Transverse colon (tissue), 4 donors: ENCODE data around the gene RNF135. TPM values are rescaled to one million over a fixed set of nuclear protein-coding genes. Genes with fewer than 3 reads are reported as not detected.

Experiments used
- DNase-seq: peaks from one replicate; pipeline ENCODE4 v3.0.0-alpha.2; 2019
- H3K27ac ChIP-seq, 4 donors: fragments of 200-600 bp; sonication (generic); 2 replicates each; pipeline ENCODE4 v1.5.1; 2016 to 2018; ENCODE audit warnings: inconsistent platforms in 4 of 4
- H3K27me3 ChIP-seq: fragments of 200-600 bp; sonication (generic); 2 replicates; pipeline ENCODE4 v1.5.1; 2017; ENCODE audit warnings: inconsistent platforms
- H3K36me3 ChIP-seq, 4 donors: fragments of 200-600 bp; sonication (generic); 2 replicates each; pipeline ENCODE4 v1.5.1; 2017 to 2019; ENCODE audit warnings: inconsistent platforms in 4 of 4
- H3K4me1 ChIP-seq, 4 donors: fragments of 200-600 bp; sonication (generic); 2 replicates each; pipeline ENCODE4 v1.5.1; 2017 to 2020; ENCODE audit warnings: inconsistent platforms in 4 of 4
- H3K4me3 ChIP-seq, 4 donors: fragments of 200-600 bp; sonication (generic); 1 replicate in 1 of 4; 2 replicates in 3 of 4; pipeline versions ENCODE4 v1.5.1 to v1.6.1; 2017 to 2019; ENCODE audit warnings: inconsistent platforms in 4 of 4
- H3K9me3 ChIP-seq, 2 donors: fragments of 200-600 bp; sonication (generic); 2 replicates each; pipeline ENCODE4 v1.5.1; 2017 to 2019; ENCODE audit warnings: inconsistent platforms in 2 of 2
- EP300 ChIP-seq: sonication (generic); formaldehyde crosslinking; IDR thresholded peaks from one replicate; pipeline ENCODE4 v1.6.1; 2017; ENCODE audit warnings: antibody characterized with exemption, low read depth
- POLR2A ChIP-seq: fragments of 450-650 bp; IDR thresholded peaks from one replicate; pipeline ENCODE4 v1.6.1; 2016; ENCODE audit warnings: antibody characterized with exemption, mild to moderate bottlenecking, moderate library complexity
- POLR2AphosphoS5 ChIP-seq, 3 donors: sonication (generic); formaldehyde crosslinking; IDR thresholded peaks; one replicate each; pipeline ENCODE4 v1.6.1; 2016; ENCODE audit warnings: antibody characterized with exemption in 3 of 3
- WGBS, 2 donors: methylation state at CpG; one replicate each; pipeline ENCODE4 v1.1.5; 2018; ENCODE audit warnings: low coverage in 1 of 2; 5-methylcytosine and 5-hydroxymethylcytosine counted together
- in situ Hi-C, 4 donors: fragments of 200-750 bp; cut with MboI; loops; one replicate each; pipeline versions ENCODE4 v1.15.0 to v1.15.1; 2017; ENCODE audit warnings: low sequenced_read_pairs in 3 of 4, low pct_ligation_motif_present in 1 of 4, low pct_unique_long_range_greater_than_20kb in 1 of 4
- intact Hi-C: fragments of 100-400 bp; cut with DNase I; formaldehyde crosslinking; loops from one replicate; pipeline ENCODE4 v1.15.1; 2023; ENCODE audit warnings: low total_unique reads
- total RNA-seq, 4 donors: library from RNA; depleted of rRNA; stranded (reverse); fragments of >200 nt; gene quantifications; one replicate each; pipeline ENCODE4 v1.1.0, GENCODE V29; 2016
- TF ChIP-seq, protein P1 (sequence below), 5 experiments: fragments of 200-600 bp in 3 of 5; fragments of 450-650 bp in 2 of 5; sonication (generic) in 3 of 5; IDR thresholded peaks; 1 replicate in 2 of 5; 2 replicates in 3 of 5; pipeline ENCODE4 v1.5.1; 2016 to 2017; ENCODE audit warnings: antibody characterized with exemption in 5 of 5, inconsistent platforms in 3 of 5, mild to moderate bottlenecking in 2 of 5, moderate library complexity in 1 of 5

Gene RNF135
- total RNA-seq, 4 donors from 2014 or later = 9.0 to 34.1 (median 25.0) TPM

DNA sequence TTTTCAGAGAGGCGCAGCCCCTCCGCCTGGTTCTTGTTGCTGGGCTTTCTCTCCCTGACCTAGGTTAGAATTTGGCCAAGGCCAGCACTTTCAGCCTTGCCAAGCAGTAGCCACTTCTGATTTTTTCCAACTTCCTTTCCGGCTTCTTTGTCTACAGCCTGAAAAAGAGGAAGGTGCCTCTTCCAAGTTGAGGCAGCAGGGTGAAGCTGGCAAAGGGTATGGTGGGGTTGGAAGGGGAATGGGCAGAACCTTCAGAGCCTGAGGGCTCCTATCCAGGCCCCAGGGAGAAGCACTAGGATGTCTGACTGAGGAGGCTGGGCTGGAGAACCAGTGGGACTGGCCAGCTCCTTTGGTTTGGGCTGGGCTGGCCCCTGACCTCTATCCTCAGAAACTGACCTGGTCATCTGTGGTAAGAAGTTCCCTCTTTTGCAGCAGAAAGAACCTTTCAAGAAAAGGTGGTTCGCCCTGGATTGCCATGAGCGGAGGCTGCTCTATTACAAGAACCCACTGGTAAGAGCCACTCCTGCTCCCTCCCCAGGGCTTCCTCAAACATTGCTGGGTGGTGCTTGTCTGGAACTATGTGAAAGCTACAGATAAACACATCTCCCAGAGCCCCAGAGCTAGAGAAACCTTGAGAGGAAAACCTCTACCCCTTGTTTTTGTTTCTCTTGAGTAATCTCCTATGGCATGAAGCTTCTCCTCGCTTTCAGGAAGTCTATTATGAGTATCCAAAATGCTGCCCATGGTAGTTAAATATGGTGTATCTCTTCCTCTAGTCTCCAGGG, 16.6 kb upstream of the RNF135 start:
- no peak for DNase-seq
- H3K27me3 ChIP-seq = no peaks in the 10 kb centered on the region
- WGBS, 2 donors = 66 to 84% methylated on average over 3 to 6 of the region's 6 CpGs
- H3K27ac ChIP-seq = peak overlapping the region; percentile 17 to 50 (median 36)
- TF ChIP-seq POLR2A = no peak
- H3K36me3 ChIP-seq = no peaks in the 10 kb centered on the region
- H3K4me3 ChIP-seq = no peak overlapping the region
- no peaks in the 10 kb centered on the region for H3K9me3 ChIP-seq
- in situ Hi-C loops = no loop called here
- H3K4me1 ChIP-seq = peaks cover 6 to 21% (median 12%) of the 10 kb centered on the region in 4 donors
- intact Hi-C loops = no loop called here

DNA sequence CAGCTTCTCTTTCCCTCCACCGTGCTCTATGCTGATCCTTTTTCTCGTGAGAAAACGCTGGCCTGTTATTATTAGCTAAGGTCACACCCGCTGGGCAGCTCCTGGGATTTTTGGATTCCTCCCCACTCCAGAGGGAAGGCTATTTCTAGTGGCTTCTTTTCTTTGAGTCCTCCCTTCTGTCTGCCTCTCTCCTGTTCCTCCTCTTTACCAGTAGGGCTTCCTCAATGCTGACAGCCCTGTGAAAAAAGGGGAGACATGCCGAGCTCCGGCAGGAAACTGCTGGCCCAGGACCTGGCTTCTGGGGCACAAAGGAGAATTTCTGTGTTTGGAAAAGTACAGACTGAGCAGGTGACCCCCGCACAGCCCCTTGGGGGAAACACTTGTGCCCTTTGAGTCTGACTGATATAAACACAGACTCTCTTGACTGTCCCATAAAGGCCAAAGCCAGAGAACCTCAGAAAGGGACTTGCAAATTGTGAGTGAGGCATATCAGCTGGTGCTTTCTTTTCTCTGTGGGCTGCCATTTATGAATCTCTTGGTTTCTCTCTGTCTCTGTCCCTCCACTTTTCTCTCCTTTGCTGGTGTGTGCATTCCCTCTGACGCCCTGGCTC, 14.0 kb upstream of the RNF135 start:
- in situ Hi-C loops (no loop called here), intact Hi-C loops (no loop called here)
- DNase-seq = no peak
- Histone ChIP-seq H3K9me3 (no peaks in the 10 kb centered on the region), H3K36me3 (no peaks in the 10 kb centered on the region), H3K27me3 (no peaks in the 10 kb centered on the region), H3K4me1 (peaks cover 0 to 5% (median 0%) of the 10 kb centered on the region in 4 donors), H3K4me3 (no peak overlapping the region), H3K27ac (peak overlapping the region; percentile 29 to 53 (median 48))
- 57 to 67% methylated on average over 3 to 8 of the region's 8 CpGs for WGBS, 2 donors
- TF ChIP-seq POLR2A (no peak), POLR2AphosphoS5 (IDR thresholded peaks at IDR 0.05) (no peak), EP300 (no peak)
- TF ChIP-seq, protein P1, sequence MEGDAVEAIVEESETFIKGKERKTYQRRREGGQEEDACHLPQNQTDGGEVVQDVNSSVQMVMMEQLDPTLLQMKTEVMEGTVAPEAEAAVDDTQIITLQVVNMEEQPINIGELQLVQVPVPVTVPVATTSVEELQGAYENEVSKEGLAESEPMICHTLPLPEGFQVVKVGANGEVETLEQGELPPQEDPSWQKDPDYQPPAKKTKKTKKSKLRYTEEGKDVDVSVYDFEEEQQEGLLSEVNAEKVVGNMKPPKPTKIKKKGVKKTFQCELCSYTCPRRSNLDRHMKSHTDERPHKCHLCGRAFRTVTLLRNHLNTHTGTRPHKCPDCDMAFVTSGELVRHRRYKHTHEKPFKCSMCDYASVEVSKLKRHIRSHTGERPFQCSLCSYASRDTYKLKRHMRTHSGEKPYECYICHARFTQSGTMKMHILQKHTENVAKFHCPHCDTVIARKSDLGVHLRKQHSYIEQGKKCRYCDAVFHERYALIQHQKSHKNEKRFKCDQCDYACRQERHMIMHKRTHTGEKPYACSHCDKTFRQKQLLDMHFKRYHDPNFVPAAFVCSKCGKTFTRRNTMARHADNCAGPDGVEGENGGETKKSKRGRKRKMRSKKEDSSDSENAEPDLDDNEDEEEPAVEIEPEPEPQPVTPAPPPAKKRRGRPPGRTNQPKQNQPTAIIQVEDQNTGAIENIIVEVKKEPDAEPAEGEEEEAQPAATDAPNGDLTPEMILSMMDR (IDR thresholded peaks at IDR 0.05) = no peak

GRCh38 chr17:30957741-30958140, 13.1 kb upstream of the RNF135 start:
- in situ Hi-C loops = no loop called here
- no peaks in the 10 kb centered on the region for H3K9me3 ChIP-seq
- peak overlapping the region; percentile 18 to 53 (median 38) for H3K27ac ChIP-seq
- 96% methylated on average over 6 of the region's 6 CpGs; no CpG with 5 or more reads in 1 of the 2 donors for WGBS, 2 donors
- DNase-seq = no peak
- H3K4me3 ChIP-seq = no peak overlapping the region
- peaks cover 0 to 3% (median 0%) of the 10 kb centered on the region in 4 donors for H3K4me1 ChIP-seq
- intact Hi-C loops = no loop called here
- TF ChIP-seq EP300 (no peak), POLR2AphosphoS5 (IDR thresholded peaks at IDR 0.05) (no peak), POLR2A (no peak)
- TF ChIP-seq, protein P1 (IDR thresholded peaks at IDR 0.05) = no peak
- no peaks in the 10 kb centered on the region for H3K27me3 ChIP-seq
- no peaks in the 10 kb centered on the region for H3K36me3 ChIP-seq

GRCh38 chr17:30958187-30958586, 12.7 kb upstream of the RNF135 start:
- TF ChIP-seq POLR2AphosphoS5 (IDR thresholded peaks at IDR 0.05) = no peak
- no peak for TF ChIP-seq POLR2A
- no peak for TF ChIP-seq EP300
- TF ChIP-seq, protein P1 (IDR thresholded peaks at IDR 0.05) = no peak
- Histone ChIP-seq H3K27ac (peak overlapping the region; percentile 20 to 53 (median 31)), H3K4me3 (no peak overlapping the region), H3K4me1 (peaks cover 0 to 3% (median 0%) of the 10 kb centered on the region in 4 donors), H3K9me3 (no peaks in the 10 kb centered on the region), H3K36me3 (no peaks in the 10 kb centered on the region), H3K27me3 (no peaks in the 10 kb centered on the region)
- DNase-seq = no peak
- intact Hi-C loops (no loop called here), in situ Hi-C loops (no loop called here)
- 76 to 77% methylated on average over 7 of the region's 7 CpGs for WGBS, 2 donors
